ENCODE measurements around the gene MTREX.
A peak's percentile ranks its signal among the peaks of the same experiment; 100 is the strongest.

MTREX gene

DNA sequence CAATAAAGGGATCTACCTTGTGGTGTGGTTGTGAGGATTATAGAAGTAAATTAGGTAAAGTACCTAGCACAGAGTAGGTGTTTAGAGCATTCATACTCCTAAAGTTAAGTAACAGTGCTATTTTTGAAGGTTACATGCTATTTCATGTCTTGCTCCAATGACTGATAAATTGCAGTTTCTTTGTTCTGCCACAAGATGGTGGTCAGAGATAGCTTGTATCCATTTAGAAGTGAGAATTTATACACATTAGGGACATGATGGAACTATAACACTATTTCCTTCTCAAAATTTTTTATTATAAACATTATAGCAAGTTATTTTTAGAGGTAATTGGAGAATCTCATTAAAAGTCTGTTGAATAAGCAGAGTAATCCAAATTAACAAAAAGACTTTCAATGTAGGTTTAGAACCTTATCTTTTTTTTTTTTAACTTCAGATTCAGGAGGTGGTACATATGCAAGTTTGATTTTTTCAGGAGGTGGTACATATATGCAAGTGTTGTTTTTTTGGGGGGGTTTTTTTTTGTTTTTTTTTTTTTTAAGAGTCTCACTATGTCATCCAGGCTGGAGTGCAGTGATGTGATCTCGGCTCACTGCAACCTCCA, 17.1 kb downstream of the MTREX start:
- peak; percentile 31 for DNase-seq (ENCODE audit: low spot score)

GRCh38 chr5:55325621-55326020, 17.8 kb downstream of the MTREX start:
- DNase-seq (ENCODE audit: low spot score), result no peak

GRCh38 chr5:55327281-55327680, 19.5 kb downstream of the MTREX start:
- no peak for DNase-seq (ENCODE audit: low spot score)

DNA sequence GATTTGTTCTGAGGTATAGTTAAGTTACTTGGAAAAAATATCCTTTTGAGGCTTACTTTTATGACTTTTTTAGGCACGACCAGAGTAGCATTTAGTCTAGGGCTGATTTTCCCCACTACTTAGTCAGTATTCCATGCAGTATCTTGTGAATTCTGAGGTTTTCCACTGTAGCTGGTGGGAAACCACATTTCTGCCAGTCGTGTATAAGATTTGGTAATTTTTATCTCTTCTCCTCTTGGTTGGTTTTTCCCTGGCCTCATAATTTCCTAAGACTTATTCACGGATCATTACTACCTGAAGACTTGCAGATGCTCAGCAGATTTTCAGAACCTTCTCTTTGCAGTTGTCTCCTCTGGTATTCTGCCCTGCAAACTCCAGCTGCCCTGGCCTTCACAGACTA, 23.5 kb downstream of the MTREX start:
- DNase-seq (ENCODE audit: low spot score), result no peak

DNA sequence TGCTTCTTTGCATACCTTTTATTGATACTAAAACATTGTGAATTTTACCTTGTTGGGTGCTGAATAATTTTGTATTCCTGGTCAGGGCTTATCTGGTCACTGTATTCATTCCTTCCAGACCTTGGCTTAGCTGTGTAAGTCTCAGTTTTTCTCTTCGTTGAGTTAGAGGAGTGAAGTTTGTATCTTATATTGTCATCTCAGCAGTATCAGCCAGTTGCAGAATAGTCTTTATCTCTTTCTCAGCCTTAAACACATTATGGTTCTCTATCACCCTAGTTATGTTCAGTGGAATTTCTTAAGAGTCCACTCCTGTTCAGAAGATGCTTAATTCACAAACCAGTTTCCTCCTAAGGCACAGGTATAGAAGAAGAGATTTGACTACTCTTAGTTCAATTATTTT, 25.2 kb downstream of the MTREX start:
- DNase-seq (ENCODE audit: low spot score), result no peak

DNA sequence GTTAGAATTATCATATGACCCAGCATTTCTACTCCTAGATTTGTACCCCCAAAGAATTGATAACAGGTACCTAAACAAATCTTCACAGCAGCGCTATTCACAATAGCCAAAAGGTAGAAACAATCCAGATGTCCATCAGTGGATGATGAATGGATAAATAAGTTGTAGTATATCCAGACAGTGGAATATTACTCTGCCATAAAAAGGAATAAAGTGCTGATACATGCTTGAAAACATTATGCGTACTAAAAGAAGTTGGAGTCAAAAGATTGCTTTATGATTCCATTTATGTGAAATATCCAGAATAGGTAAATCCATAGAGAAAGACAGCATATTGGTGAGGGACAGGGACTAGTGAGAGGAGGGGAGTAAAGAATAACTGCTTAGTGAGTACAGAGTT, 26.0 kb downstream of the MTREX start:
- no peak for DNase-seq (ENCODE audit: low spot score)

- no peak for DNase-seq (ENCODE audit: low spot score)
Measured at GRCh38 chr5:55338092-55338613, 30.4 kb downstream of the MTREX start.

GRCh38 chr5:55338810-55339243, 31.0 kb downstream of the MTREX start:
- DNase-seq (ENCODE audit: low spot score), result no peak

DNA sequence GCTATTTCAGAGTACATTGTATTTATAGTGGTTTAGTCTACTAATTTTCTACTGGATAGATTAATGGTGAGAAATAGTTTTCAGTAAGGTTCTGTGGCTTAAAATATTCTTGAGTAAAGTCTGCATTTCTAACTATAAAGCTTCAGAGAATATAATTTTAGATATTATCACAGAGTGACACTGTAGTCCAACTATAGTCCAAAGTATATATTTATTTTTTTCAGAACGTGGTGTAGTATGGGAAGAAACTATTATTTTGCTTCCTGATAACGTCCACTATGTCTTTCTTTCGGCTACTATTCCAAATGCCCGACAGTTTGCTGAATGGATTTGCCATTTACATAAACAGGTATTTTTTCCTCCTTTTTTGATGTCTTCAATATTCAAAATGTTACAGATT, 35.3 kb downstream of the MTREX start:
- DNase-seq (ENCODE audit: low spot score), result no peak

DNA sequence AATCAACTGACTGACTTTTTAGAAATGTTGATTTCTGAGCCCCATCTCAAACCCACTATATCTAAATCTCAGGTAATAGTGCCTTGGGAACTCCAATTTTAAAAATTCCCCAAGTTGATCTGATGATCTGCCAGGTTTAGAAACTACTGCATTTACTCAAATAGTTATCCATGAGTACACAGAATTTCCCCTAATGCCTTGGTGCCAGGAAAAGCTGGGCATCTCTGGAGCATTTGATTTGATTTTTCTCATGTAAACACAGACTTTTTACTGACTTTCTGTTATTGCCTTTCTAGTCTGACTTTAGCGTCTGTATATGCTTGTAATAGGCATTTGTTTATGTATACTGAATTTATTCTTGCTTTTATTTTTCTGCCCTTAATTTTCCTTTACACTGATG, 35.8 kb downstream of the MTREX start:
- DNase-seq (ENCODE audit: low spot score), result no peak

DNA sequence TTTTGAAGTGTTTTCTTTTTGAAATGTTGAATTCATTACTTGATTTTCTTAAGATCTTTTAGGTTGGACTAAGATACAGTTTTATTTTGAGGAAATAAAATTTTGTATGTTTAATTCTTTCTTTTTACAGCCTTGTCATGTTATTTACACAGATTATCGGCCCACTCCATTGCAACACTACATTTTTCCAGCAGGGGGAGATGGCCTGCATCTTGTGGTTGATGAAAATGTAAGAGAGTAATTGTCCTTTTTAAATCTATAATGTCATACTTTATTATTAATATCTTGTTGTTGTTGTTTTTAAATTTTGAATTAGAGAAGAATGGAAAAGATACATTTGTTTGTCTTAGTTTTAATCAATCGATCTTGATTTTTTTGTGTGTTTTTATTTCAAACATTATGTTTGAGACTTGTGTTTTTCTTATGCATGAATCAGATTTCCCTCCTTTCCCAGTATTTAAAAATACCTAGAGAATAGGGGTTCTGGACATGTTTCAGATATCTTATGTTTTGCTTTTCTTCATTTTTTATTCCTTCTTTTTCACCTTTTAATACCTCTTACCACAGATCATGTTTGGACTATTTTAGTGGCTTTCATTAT, 36.7 kb downstream of the MTREX start:
- peak; percentile 46 for DNase-seq (ENCODE audit: low spot score)

GRCh38 chr5:55345327-55345726, 37.5 kb downstream of the MTREX start:
- no peak for DNase-seq (ENCODE audit: low spot score)

DNA sequence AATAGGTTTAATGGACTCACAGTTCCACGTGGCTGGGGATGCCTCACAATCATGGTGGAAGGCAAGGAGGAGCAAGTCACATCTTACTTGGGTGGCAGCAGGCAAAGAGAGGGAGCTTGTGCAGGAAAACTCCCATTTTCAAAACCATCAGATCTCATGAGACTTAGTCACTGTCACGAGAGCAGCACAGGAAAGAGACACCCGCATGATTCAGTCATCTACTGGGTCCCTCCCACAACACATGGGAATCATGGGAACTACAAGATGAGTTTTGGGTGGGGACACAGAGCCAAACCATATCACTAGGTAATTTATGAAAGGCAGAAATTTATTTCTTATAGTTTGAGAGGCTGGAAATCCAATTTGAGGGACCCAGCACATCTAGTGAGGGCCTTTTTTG, 40.0 kb downstream of the MTREX start:
- DNase-seq (ENCODE audit: low spot score), result no peak

DNA sequence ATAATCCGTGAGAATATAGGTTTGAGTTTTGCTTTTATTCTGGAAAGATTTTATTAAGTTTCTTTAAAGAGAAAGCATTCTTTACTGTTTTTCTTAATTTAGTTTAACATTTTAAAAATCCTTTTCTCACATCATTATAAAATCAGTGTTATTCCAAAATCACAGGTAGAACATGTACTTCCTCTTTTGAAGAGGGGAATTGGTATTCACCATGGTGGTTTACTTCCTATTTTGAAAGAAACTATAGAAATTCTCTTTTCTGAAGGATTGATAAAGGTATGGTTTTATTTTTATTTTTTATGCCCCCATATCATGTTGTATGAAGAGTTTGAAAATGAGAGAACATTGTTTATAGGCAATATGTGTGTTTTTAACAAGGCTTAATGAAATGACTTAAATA, 43.0 kb downstream of the MTREX start:
- DNase-seq (ENCODE audit: low spot score), result no peak

DNA sequence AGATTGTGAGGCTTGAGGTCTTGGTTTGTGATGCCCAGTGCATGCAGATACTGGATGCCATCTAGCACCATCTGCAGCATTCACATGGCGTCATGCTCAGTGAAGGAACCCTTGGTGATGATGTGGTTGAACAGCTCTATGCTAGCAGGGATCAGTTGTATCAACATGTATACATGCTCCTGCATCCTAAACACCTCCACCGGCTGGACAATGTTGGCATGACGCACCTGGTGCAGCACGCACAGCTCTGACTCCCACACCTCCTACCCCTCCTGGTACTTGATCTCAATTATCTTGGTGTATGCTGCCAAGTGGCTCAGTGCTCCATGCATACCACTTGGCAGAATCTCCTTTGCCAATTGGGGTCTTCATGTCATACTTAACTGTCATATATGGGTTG, 49.1 kb downstream of the MTREX start:
- no peak for DNase-seq (ENCODE audit: low spot score)

DNA sequence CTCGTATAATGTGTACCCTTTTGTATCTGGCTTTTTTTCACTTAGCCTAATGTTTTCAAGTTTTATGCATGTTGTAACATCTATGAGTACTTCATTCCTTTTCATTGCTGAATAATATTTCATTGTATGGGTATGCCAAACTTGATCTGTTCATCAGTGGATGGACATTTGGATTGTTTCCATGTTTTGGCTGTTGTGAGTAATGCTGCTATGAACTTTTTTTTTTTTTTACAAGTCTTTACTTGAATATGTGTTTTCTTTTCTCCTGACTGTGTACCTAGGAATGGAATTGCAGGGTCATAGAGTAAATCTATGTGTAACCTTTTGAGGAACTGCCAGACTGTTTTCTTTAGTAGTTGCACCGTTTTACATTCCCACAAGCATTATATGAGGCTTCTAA, 52.4 kb downstream of the MTREX start:
- no peak for DNase-seq (ENCODE audit: low spot score)

DNA sequence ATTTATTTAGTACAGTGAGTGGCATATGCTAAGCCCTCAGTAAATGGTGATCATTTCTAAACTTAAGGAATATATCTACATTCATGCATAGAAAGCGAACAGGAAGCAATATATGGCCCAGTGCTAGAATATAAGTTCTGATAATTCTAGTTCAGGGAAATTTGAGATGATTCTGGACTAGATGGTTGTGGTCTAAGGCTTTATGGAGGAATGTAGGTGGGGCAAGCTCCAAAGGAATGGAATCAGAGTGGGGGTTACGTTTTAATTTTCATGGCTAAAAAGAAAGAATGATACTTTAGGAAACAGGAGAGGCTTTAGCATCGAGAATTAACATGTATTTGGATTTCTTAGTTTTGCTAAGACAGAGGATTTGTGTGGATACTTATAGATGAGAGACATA, 56.1 kb downstream of the MTREX start:
- no peak for DNase-seq (ENCODE audit: low spot score)

- no peak for DNase-seq (ENCODE audit: low spot score)
Measured at GRCh38 chr5:55364537-55365055, 56.8 kb downstream of the MTREX start.

GRCh38 chr5:55370291-55370925, 62.6 kb downstream of the MTREX start:
- no peak for DNase-seq (ENCODE audit: low spot score)

- no peak for DNase-seq (ENCODE audit: low spot score)
Measured at GRCh38 chr5:55371145-55371544, 63.4 kb downstream of the MTREX start.

DNA sequence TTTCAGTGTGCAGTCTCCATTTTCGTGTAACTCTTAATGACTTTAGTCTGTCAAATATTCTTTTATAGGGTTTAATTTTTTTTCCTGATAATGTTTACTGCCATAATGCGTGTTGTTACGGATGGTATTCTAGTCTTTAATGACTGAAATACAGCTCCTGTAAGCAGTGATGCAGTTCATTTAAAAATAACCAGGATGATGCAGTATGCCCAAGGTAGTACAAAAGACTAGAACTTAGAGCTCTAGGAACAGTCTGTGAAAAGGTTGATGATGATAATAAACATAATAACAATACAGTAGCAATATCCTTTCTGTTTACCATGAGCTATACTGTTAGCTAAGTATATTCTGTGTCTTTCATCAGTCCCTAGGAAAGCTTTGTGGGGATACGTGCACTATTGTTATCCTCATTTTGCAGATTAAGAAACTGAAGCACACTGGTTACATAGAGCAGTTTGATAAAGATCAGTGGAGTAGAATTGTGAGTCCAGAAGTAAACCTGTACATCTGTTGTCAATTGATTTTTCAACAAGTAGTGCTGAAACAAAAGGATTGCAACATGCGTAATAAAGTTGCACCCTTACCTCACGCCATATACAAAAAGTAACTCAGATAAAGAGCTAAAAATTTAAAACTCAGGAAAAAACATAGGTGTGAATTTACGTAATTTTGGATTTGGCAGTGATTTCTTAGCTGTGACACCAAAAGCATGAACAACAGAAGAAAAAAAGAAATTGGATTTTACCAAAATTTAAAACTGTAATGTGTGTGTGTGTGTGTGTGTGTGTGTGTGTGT, 64.5 kb downstream of the MTREX start:
- DNase-seq (ENCODE audit: low spot score), result no peak

GRCh38 chr5:55377810-55378209, 70.0 kb downstream of the MTREX start:
- no peak for DNase-seq (ENCODE audit: low spot score)
